HG03066 (cell line): ENCODE results near the gene ARHGDIB.

Source experiments
- ATAC-seq: cut with Tn5 transposase; IDR thresholded peaks from one replicate; pipeline ENCODE4 v1.9.1; 2021; ENCODE audit warnings: low read depth; ENCODE audit not compliant: unreplicated experiment

The ARHGDIB gene

GRCh38 chr12:14934511-14934910 is 26.9 kb downstream of the ARHGDIB start:
- no peak for ATAC-seq

GRCh38 chr12:14931791-14932560 is 29.4 kb downstream of the ARHGDIB start:
- no peak for ATAC-seq

- no peak for ATAC-seq
These were observed 30.0 kb downstream of the ARHGDIB start for GRCh38 chr12:14931359-14931758.

- no peak for ATAC-seq
These were observed 31.1 kb downstream of the ARHGDIB start for GRCh38 chr12:14930299-14930698.

- ATAC-seq, result no peak
These were observed 32.5 kb downstream of the ARHGDIB start for GRCh38 chr12:14928931-14929330.

DNA sequence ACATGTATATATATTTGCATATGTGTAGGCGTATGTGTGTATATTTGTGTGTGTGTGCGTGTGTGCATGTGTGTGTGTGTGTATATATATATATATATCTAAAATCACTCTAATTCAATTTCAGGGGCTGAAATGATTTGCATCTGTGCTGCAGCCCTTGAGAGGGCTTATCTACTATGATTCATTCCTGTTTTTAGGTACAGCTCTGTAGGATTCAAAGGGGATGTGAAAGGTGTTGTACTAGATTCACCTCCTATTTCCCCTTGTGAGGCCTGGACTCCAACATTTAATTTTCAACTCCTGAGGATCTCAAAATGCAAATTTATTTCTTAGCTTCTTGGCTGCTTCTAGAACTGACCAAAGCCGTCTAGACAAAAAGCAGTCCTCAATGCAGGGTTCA is 34.1 kb downstream of the ARHGDIB start:
- no peak for ATAC-seq

GRCh38 chr12:14924541-14924940 is 36.9 kb downstream of the ARHGDIB start:
- ATAC-seq, result no peak

- ATAC-seq, result no peak
These were observed 37.5 kb downstream of the ARHGDIB start for GRCh38 chr12:14923944-14924343.

DNA sequence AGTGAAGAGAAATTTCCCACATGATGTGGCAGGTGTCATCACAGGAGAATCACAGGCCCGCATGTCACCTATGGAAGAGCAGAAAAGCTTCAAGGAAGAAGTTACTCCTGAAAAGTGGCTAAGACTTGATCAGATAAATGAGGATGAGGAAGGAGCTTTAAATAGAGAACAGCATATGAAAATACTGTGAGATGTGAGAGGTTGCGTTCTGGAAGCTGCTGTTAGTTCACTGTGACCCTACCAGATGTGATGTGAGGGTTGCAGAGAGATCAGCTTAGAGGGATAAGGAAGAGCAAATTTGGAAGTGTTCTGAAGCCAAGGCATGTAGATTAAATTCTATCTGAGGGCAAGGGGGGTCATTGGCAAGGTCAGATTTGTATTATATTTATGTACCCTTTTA is 40.2 kb downstream of the ARHGDIB start:
- no peak for ATAC-seq

DNA sequence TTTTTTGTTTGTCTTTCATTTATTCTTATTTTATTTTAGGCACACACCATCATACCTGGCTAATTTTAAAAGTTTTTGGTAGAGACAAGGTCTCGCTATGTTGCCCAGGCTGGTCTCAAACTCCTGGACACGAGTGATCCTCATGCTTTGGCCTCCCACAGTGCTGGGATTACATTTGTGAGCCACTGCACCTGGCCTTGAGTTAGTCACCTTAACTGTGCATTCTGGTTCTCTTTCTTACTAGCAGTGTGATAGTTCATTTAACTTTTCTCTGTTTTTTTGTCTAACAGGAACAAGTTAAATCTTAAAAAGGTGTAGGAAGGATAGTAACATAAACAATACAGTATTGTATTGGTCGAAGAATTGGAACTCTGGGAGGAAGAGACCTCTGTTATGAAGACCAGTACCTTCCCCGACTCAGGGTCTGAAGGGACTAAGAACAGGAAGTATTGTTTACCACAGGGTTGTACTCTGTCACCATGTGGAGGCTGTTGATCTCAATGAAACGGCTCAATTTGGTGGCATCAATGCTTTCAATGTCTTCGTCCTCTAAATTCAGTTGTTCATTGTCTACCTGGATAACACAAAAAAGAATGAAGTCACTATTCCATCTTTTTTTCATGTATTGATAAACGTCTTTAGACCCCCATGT is 40.8 kb downstream of the ARHGDIB start:
- ATAC-seq, result no peak

GRCh38 chr12:14919455-14919854 is 41.9 kb downstream of the ARHGDIB start:
- no peak for ATAC-seq

GRCh38 chr12:14915736-14916135 is 45.7 kb downstream of the ARHGDIB start:
- ATAC-seq, result no peak

- ATAC-seq, result no peak
These were observed 48.0 kb downstream of the ARHGDIB start for GRCh38 chr12:14913381-14913781.

DNA sequence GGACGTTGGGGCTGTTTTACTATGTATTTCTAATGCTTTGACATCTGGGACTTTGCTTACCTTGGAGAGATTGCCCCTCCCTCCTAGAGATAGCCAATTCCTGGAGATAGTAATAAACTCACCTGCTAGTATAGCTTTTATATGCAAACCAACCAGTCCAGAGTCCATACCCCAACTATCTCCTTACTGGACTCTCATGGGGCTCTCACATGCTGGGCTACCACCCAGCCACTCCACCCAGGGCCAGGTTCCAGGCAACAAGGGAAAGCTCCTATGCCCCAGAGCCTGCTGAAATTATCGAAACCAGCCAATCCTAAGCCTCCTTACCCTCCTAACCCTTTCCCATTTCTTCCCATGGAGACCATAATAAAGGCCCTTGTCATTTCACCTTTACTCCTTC is 50.3 kb downstream of the ARHGDIB start:
- ATAC-seq, result no peak

GRCh38 chr12:14910090-14910915 is 51.1 kb downstream of the ARHGDIB start:
- no peak for ATAC-seq

- no peak for ATAC-seq
These were observed 53.4 kb downstream of the ARHGDIB start for GRCh38 chr12:14907953-14908352.

GRCh38 chr12:14906114-14906513 is 55.3 kb downstream of the ARHGDIB start:
- no peak for ATAC-seq

DNA sequence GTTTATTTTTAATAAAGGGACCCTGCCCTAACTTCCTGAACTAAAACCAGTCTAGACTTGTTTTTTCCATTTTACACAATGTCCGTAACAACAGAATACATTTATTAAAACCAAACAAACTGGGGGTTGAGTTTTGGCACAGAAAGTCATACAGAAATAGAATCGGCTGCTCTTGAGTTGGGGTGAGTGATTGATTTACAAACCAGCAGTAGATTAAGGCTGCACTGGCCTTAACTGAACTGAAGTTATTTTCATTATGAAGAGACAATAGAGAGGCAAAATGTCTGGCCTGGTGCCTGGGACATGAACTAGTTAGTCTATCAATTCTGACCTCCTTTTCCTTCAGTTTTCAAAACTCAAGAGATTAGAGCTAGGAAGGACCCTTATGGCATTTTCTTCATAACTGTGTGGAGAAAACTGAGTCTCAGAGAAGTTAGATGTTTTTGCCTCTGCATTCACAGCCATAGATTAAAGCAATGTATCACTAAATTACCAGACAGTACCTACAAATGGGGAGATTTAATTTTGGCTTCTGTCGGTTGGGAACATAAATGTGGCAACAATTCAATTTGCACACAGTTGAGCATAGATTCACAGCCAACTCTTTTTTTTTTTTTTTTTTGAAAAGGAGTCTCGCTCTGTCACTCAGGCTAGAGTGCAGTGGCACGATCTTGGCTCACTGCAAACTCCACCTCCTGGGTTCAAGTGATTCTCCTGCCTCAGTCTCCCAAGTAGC is 56.0 kb downstream of the ARHGDIB start:
- ATAC-seq, result no peak

DNA sequence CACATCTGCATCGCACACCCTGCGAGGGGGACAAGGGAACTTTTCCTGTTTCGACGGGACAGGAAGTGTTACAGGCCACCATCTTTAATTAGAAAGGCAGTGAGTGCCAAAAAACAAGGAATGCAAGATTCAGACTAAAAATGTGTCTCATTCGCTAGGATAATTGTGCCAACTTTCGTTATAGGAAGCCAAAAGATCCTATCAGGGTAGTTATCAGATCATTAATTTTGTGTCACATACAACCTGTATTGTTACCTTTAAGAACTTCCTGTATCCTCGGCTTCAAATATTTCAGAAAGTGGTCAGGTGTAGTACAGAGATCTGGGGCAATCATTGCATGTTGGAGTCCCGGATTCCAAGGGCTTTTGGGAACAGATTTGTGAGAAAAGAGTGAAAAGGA is 56.5 kb downstream of the ARHGDIB start:
- ATAC-seq, result no peak

DNA sequence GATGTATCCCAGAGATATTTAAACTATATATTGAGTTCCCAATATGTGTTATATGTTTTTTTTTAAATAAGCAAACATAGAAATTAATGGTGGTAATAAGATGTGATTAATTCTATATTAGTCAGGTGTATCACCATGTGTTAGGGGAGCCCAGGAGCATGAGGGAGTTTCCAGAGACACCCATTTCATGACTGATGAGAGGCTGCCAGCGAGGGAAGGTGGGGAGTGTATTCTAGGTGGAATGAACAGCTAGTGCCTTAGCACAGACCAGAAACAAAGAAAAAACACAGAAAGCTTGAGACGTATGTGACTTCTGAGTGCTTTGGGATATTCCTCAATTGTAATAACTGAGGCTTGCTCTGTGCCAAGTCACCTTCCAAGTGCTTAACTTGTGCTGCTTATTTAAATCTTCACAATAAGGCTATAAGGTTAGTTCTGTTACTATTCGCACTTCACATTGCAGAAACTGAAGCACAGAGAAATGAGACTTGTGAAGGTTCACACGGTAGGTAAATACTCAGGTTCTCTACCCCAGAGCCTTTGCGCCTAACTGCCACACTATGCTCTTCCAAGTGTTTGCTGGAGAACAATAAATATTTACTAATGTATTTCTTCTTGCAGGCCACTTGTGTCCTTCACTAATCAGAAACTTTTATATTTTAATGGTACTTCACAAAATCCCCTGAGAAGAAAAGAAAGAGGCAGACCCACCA is 57.9 kb downstream of the ARHGDIB start:
- no peak for ATAC-seq
